Measurements from ENCODE around the gene SUSD6.
"Not testable (repeated sequence)": the region's sequence is repeated elsewhere in the genome, so short reads cannot be mapped to it uniquely, and the experiment has no call there.

SUSD6 gene

DNA sequence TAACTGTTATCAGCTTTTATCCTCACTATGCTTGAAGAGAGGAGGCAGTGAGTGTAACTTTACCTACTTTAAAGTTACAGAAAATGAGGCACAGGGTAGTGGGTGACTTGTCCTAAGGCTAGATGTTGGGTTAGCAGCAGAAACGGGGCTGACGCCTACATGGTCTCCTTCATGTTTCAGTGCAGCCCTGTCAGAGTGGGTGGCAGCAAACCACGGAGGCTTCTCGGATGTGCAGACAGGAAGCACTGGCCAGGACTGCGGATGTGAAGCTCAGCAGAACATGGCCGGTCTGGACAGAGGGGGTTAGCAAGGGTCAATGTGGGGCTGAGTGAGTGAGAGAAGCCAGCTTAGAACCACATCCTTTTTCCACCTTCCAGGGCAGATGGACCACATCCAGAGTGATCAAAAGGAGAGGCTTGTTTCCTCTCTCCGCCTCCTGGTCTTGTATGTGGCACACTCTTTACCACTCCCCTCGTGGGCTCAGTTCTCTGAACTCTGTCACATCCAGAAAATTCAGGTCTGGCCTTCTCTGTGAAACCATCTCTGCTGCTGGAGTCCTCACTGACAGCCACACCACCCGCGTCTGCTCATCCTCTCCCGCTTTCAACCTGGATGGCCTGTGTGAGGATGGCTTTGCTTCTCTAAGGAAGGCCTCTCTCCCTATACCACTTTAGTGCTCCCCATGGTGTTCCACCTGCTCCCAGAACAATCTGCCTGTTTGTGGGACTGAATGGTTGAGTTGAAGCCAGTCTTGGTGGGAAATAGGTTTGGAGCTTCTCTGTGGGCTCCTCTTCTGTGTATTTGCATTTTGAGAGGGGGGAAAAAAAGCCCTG is 14.1 kb downstream of the SUSD6 start:
- DNase-seq: peak; percentile 27 to 38 (median 36)

DNA sequence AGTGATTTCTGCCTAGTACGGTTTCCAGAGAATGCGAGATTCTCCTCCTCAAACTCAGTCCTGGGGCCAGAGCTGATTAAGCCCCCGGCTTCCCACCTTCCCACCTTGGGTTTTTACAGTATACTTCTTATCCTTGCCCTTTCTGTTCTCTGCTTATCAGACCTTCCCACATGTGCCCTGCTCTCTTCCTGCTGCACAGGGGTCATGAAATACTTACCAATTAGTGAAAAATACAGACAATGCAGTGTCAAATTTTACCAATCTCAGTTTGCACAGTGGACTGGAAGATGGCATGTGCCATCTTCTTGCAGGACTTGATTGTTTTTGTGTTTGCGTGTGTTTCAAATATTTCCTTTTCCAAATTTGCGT is 14.7 kb downstream of the SUSD6 start:
- DNase-seq: no peak

- no peak for DNase-seq
Measured at GRCh38 chr14:69629225-69630127, 18.1 kb downstream of the SUSD6 start.

- no peak for DNase-seq
Measured at GRCh38 chr14:69630360-69630759, 19.0 kb downstream of the SUSD6 start.

GRCh38 chr14:69631509-69631908 is 20.1 kb downstream of the SUSD6 start:
- DNase-seq: no peak

DNA sequence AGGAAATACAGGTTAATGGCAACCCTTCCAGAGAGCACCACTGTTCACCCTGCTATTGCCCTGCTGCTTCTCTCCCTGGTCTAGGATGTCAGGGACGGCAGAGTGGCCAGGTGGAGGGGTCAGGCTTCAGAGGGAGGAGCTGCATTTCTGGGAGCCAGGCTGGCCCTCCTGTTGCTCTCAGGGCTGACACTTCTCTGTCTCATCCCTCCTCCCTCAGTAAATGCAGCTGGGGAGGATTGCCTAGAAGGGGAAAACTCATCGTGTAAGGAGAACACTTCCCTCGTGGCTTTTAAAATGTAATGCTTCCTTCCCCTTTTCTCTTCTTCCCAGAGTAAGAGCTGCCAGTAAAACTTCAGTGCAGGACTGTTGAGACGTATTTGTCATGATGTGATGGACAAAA is 20.8 kb downstream of the SUSD6 start:
- DNase-seq: no peak

DNA sequence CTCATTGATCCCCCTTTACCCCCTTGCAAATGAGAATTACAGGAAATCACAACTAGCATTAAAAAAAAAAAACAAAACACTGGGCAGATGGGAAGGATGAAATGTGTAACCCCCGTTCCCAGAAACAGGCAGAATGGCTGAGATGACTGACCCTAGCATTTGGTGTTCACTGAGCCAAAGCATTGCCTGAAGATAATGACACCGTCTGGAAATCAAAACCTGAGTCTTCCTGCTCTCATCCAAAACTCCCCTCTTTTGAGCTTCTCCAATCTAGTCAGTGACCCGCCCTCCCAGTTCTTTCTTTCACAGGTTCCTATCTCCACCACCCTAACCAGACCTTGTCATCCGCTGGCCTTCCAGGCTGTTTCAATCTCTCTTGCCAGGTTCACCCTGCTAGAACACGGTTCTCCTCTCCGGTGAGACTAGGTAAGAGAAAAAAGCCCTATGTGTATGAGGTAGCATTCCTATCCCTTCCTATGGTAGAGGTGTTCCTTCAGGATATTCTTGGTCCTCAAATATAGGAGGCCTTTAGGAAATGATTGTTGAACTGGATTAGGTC is 21.3 kb downstream of the SUSD6 start:
- DNase-seq: no peak

GRCh38 chr14:69633238-69633637 is 21.8 kb downstream of the SUSD6 start:
- DNase-seq: no peak

DNA sequence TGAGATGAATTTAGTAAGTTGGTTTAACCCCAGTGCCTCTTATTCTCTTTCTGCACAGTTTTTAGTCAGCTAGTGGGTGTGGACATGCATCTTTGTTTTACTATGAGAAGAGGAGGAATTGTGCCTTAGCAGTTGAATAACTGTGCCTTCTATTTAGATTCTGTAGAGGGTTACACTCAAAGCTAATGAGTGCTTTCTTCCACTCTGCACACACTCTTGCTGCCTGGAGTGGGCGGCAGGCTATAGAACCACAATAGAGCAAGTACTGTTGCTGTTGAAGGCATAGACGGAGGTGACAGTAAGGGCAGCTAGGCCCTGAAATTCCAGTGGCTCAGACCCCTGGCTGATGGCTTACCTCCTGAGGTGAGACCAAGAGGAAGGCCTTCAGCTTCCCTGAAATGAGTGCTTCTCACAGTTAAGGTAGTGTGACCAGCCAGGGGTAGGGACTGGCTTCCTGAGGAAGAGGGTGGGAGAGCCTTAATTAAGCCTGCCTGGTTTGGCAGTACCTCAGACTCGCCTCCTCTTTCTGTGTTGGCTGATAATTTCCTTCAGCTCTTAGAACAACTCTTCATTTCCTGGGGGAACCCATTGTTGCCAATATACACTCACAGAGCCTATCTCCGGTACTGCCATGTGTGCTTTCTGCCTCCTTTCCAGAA is 24.7 kb downstream of the SUSD6 start:
- no peak for DNase-seq

- DNase-seq: no peak
Measured at GRCh38 chr14:69636718-69637480, 25.5 kb downstream of the SUSD6 start.

DNA sequence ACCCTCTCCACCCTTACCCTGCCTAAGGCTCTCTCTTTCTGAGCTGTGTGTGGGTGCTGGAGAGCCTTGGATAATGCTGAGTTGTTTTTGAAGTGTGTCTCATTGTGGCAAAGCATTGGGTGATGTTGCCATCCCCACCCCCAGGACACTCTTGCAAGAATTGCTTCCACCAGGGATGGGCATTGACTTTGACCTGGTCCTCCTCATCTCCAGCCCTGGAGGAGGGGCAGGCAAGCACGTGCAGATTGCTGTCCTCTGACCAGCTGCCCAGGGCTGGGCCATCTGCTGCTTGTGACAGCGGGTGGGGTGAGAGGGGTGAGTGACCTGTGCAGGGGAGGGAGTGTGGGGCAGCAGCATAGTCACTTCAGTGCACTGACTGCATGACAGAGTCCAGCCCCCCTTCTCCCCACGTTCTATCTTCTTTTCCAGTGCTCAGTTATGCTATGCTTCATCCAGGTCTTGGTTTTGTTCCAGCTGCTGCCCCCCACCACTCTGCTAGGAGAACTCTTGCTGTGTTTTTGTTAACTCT is 26.2 kb downstream of the SUSD6 start:
- no peak for DNase-seq

GRCh38 chr14:69640931-69641330 is 29.5 kb downstream of the SUSD6 start:
- no peak for DNase-seq

GRCh38 chr14:69642212-69642793 is 30.9 kb downstream of the SUSD6 start:
- not testable (repeated sequence) for DNase-seq

DNA sequence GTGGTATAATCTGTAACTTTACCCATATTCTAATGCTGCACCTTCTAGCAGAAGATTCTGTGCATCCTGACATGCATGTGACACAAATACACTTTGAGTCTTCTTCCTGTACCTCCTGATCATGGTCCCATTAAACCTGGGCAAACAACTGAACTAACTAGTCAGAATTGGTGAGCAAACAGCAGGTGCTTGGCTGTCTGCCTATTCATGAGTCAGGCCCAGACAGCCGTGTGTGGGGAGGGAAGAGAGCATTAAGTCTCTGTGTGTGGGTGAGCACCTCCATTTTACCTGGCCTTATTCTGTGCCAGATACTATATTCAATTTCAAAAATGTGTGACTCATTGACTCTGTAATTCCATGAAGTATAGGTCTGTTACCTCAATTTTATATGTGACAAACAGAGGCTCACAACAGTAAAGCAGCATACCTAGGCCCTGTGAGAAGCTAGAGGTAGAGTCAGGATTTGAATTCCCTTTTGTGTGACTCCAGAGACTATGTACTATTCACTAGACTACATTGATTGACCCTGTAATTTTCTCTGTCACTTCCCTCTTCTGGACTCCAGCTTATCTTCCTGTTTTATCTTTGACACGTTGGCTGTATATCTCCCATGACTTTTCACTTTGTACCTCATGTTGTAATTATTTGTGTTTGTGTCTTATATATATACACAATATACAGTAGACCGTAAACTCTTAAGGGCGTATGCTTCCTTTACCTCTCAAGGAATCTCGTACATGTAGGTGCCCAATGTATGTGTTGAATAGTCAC is 32.2 kb downstream of the SUSD6 start:
- DNase-seq: peak; percentile 22 to 42 (median 35)

- no peak for DNase-seq
Measured at GRCh38 chr14:69644814-69645213, 33.4 kb downstream of the SUSD6 start.

DNA sequence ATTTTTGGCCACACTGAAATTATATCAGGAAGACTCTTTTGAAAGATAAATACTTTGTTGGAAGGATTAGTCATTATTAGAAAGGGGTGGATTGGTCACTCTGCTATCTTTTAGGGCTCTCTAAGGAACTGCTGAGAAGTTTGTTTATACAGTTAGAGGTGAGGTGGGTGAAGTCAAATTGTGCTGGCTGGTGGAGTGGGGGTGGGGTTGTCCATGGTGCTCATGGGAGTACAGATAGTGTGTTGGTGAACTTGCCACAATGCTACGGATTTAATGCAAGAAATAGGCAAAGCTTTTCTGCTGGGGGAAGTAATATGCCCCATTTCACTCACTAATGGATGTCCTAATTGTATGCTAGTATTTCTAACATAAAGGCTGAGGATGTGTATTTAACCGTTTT is 35.8 kb downstream of the SUSD6 start:
- DNase-seq: no peak

DNA sequence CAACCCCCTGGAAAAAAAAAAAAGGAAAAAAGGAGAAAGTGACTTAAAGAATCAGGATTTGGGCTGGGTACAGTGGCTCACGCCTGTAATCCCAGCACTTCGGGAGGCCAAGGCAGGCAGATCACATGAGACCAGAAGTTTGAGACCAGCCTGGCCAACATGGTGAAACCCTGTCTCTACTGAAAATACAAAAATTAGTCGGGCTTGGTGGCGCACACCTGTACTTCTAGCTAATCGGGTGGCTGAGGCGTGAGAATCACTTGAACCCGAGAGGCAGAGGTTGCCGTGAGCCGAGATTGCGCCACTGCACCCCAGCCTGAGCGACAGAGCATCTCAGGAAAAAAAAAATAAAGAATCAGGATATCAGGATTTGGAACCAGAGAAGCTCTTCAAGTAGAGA is 36.2 kb downstream of the SUSD6 start:
- not testable (repeated sequence) for DNase-seq

DNA sequence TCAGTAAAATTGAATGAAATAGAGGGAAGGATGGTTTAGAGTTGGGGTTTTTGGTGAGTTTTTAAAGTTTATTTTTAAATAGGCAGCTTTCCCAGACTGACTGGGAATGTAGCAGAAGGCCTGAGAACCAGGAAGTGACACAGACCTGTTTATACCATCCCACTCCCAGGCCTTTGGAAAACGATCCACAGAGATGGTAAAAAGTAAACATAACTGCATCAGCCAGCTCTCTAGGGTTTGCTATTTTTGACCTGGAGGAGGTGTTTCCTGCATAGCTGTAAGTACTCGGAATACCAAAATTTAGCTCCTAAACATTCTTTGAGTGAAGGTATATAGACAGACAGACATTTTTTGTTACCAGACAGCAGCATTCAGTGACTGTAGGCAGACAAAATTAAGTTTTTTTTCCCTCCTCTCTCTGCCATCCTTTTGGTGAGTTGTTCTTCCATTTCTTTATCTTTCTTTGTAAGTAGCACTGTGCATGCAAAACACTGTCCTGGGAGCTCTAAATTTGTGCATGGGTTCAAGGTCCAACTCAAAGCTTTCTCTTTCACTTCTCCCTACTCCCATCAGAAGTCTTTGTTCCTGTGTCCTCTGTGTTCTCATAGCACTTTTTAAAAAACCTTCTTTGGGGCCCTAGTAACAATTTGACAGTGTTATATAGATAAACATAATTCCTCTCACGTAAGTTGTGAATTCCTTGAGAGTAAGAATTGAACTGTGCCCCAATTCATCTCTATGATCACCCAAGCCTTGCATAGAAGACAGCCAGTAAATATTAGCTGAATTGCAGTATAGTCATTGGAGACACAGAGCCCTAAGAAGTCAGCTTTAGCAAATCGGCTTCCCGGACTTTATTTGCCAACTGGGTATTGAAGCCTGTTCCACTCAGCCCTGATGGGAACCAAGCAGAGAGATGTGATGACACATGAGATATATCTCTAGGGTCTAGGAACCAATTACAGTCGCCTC is 37.4 kb downstream of the SUSD6 start:
- DNase-seq: no peak

- DNase-seq: no peak
Measured at GRCh38 chr14:69650948-69651369, 39.6 kb downstream of the SUSD6 start.

DNA sequence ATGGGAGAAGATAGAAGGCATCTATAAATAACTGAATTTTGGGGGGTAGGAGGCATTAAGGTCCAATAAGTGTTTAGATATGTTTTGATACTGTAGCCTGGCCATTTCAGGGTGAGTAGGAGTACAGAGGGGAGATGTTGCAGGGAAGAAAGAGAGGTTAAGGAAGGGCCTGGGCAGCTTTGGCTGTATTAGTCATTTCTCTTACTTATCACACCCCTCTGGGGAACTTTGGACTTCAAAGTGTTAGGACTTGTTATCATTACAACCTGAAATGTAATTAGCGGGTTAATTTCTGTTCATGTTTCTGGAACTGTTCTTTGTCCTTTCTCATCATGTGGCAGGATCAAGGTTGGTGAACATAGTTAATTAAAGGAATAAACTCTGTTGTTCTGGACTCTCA is 40.3 kb downstream of the SUSD6 start:
- DNase-seq: no peak

All from activated CD4-positive, CD25-positive, alpha-beta regulatory T cell (primary cell).